ENCODE measurements around the gene BTG4.

BTG4 gene

GRCh38 chr11:111539426-111540113 is 27.4 kb upstream of the BTG4 start:
- no peaks in the 10 kb centered on the region for H3K4me1 ChIP-seq (ENCODE audit: low read length)
- H3K4me3 ChIP-seq (ENCODE audit: low read length): no peak overlapping the region
- no peaks in the 10 kb centered on the region for H3K9me3 ChIP-seq (ENCODE audit: insufficient read depth, low read length)
- H2AFZ ChIP-seq (ENCODE audit: low read depth, low read length): no peak overlapping the region
- no peak overlapping the region for H3K4me2 ChIP-seq (ENCODE audit: low read length)
- H4K20me1 ChIP-seq (ENCODE audit: insufficient read depth, low read length): no peaks in the 10 kb centered on the region
- TF ChIP-seq EZH2phosphoT487 (IDR thresholded peaks at IDR 0.05; ENCODE audit: low read depth) (no peak), CTCF (IDR thresholded peaks at IDR 0.05; ENCODE audit: low read depth, low read length) (no peak)
- H3K27ac ChIP-seq (ENCODE audit: low read length): no peak overlapping the region
- H3K79me2 ChIP-seq (ENCODE audit: low read length): no peaks in the 10 kb centered on the region
- no peaks in the 10 kb centered on the region for H3K36me3 ChIP-seq (replicated peaks; ENCODE audit: low read depth, low read length)
- H3K9ac ChIP-seq (ENCODE audit: low read length): no peak overlapping the region
- no peaks in the 10 kb centered on the region for H3K27me3 ChIP-seq (ENCODE audit: low read depth, low read length)

GRCh38 chr11:111538407-111539114 is 26.4 kb upstream of the BTG4 start:
- Histone ChIP-seq H3K9me3 (ENCODE audit: insufficient read depth, low read length) (no peaks in the 10 kb centered on the region), H3K27ac (ENCODE audit: low read length) (no peak overlapping the region), H2AFZ (ENCODE audit: low read depth, low read length) (no peak overlapping the region), H3K4me3 (ENCODE audit: low read length) (no peak overlapping the region), H3K9ac (ENCODE audit: low read length) (no peak overlapping the region), H3K4me2 (ENCODE audit: low read length) (no peak overlapping the region), H4K20me1 (ENCODE audit: insufficient read depth, low read length) (no peaks in the 10 kb centered on the region), H3K79me2 (ENCODE audit: low read length) (no peaks in the 10 kb centered on the region), H3K27me3 (ENCODE audit: low read depth, low read length) (no peaks in the 10 kb centered on the region), H3K4me1 (ENCODE audit: low read length) (no peaks in the 10 kb centered on the region), H3K36me3 (replicated peaks; ENCODE audit: low read depth, low read length) (no peaks in the 10 kb centered on the region)
- no peak for TF ChIP-seq CTCF (IDR thresholded peaks at IDR 0.05; ENCODE audit: low read depth, low read length)
- no peak for TF ChIP-seq EZH2phosphoT487 (IDR thresholded peaks at IDR 0.05; ENCODE audit: low read depth)

- no peak overlapping the region for H3K4me2 ChIP-seq (ENCODE audit: low read length)
- H2AFZ ChIP-seq (ENCODE audit: low read depth, low read length): no peak overlapping the region
- H3K79me2 ChIP-seq (ENCODE audit: low read length): no peaks in the 10 kb centered on the region
- no peaks in the 10 kb centered on the region for H3K27me3 ChIP-seq (ENCODE audit: low read depth, low read length)
- peaks cover 8% of the 10 kb centered on the region for H3K4me1 ChIP-seq (ENCODE audit: low read length)
- H3K27ac ChIP-seq (ENCODE audit: low read length): no peak overlapping the region
- no peak for TF ChIP-seq EZH2phosphoT487 (IDR thresholded peaks at IDR 0.05; ENCODE audit: low read depth)
- no peak for TF ChIP-seq CTCF (IDR thresholded peaks at IDR 0.05; ENCODE audit: low read depth, low read length)
- no peaks in the 10 kb centered on the region for H3K36me3 ChIP-seq (replicated peaks; ENCODE audit: low read depth, low read length)
- H3K9me3 ChIP-seq (ENCODE audit: insufficient read depth, low read length): no peaks in the 10 kb centered on the region
- H4K20me1 ChIP-seq (ENCODE audit: insufficient read depth, low read length): no peaks in the 10 kb centered on the region
- H3K4me3 ChIP-seq (ENCODE audit: low read length): no peak overlapping the region
- H3K9ac ChIP-seq (ENCODE audit: low read length): no peak overlapping the region
Observed at GRCh38 chr11:111537336-111537860, 25.2 kb upstream of the BTG4 start.

- Histone ChIP-seq H3K27me3 (ENCODE audit: low read depth, low read length) (no peaks in the 10 kb centered on the region), H3K79me2 (ENCODE audit: low read length) (no peaks in the 10 kb centered on the region), H4K20me1 (ENCODE audit: insufficient read depth, low read length) (no peaks in the 10 kb centered on the region), H3K36me3 (replicated peaks; ENCODE audit: low read depth, low read length) (no peaks in the 10 kb centered on the region), H3K9ac (ENCODE audit: low read length) (no peak overlapping the region), H3K27ac (ENCODE audit: low read length) (no peak overlapping the region), H3K9me3 (ENCODE audit: insufficient read depth, low read length) (no peaks in the 10 kb centered on the region), H3K4me2 (ENCODE audit: low read length) (no peak overlapping the region), H3K4me3 (ENCODE audit: low read length) (no peak overlapping the region), H3K4me1 (ENCODE audit: low read length) (peaks cover 26% of the 10 kb centered on the region), H2AFZ (ENCODE audit: low read depth, low read length) (no peak overlapping the region)
- no peak for TF ChIP-seq EZH2phosphoT487 (IDR thresholded peaks at IDR 0.05; ENCODE audit: low read depth)
- no peak for TF ChIP-seq CTCF (IDR thresholded peaks at IDR 0.05; ENCODE audit: low read depth, low read length)
Observed at GRCh38 chr11:111535281-111535680, 23.1 kb upstream of the BTG4 start.
